Liver (tissue), 9 donors: ENCODE data around the gene SFMBT2. TPM values are rescaled to one million over a fixed set of nuclear protein-coding genes. Genes with fewer than 3 reads are reported as not detected.

Source experiments
- DNase-seq: peaks from one replicate; pipeline ENCODE4 v3.0.0-alpha.2; 2017; ENCODE audit warnings: low spot score
- H3K27ac ChIP-seq, 2 donors: one replicate each; pipeline ENCODE4 v1.7.0; 2013; ENCODE audit warnings: inconsistent platforms in 2 of 2, low read length in 2 of 2, control low read depth in 1 of 2, low read depth in 1 of 2, mild to moderate bottlenecking in 1 of 2
- H3K27me3 ChIP-seq, 4 donors: one replicate each; pipeline versions ENCODE4 v1.6.1 to v1.7.0; 2013; ENCODE audit warnings: low read length in 3 of 4, inconsistent platforms in 1 of 4, mild to moderate bottlenecking in 1 of 4, moderate library complexity in 1 of 4; ENCODE audit not compliant: control insufficient read depth in 4 of 4, insufficient read depth in 4 of 4
- H3K36me3 ChIP-seq, 4 donors: one replicate each; pipeline versions ENCODE4 v1.6.1 to v1.7.0; 2013; ENCODE audit warnings: low read length in 3 of 4, mild to moderate bottlenecking in 3 of 4, low read depth in 1 of 4, moderate library complexity in 1 of 4; ENCODE audit not compliant: control insufficient read depth in 4 of 4, insufficient read depth in 3 of 4
- H3K4me1 ChIP-seq, 4 donors: one replicate each; pipeline versions ENCODE4 v1.6.1 to v1.7.0; 2013; ENCODE audit warnings: low read length in 3 of 4, mild to moderate bottlenecking in 3 of 4, moderate library complexity in 1 of 4; ENCODE audit not compliant: control insufficient read depth in 4 of 4, insufficient read depth in 4 of 4
- H3K4me3 ChIP-seq, 3 donors: one replicate each; pipeline versions ENCODE4 v1.6.1 to v1.7.0; 2013; ENCODE audit warnings: low read length in 3 of 3, control low read depth in 1 of 3, low read depth in 1 of 3, mild to moderate bottlenecking in 1 of 3
- H3K9ac ChIP-seq, 2 donors: one replicate each; pipeline ENCODE4 v1.7.0; 2013; ENCODE audit warnings: low read length in 2 of 2, mild to moderate bottlenecking in 2 of 2, moderate library complexity in 2 of 2, control low read depth in 1 of 2, low read depth in 1 of 2
- H3K9me3 ChIP-seq, 4 donors: one replicate each; pipeline versions ENCODE4 v1.6.1 to v1.7.0; 2013; ENCODE audit warnings: low read length in 3 of 4; ENCODE audit not compliant: control insufficient read depth in 4 of 4
- ATF3 ChIP-seq: IDR thresholded peaks from 2 replicates; pipeline ENCODE4 v1.6.1; 2016; ENCODE audit warnings: antibody characterized with exemption
- CTCF ChIP-seq: fragments of 150-350 bp; IDR thresholded peaks from 2 replicates; pipeline ENCODE4 v1.5.1; 2017; ENCODE audit warnings: improper control_type of control experiment, low read depth, low read length; ENCODE audit not compliant: missing input control
- FOXA1 ChIP-seq: IDR thresholded peaks from 2 replicates; pipeline ENCODE4 v1.6.1; 2016; ENCODE audit warnings: antibody characterized with exemption
- FOXA2 ChIP-seq: IDR thresholded peaks from 2 replicates; pipeline ENCODE4 v1.6.1; 2016; ENCODE audit warnings: antibody characterized with exemption
- HNF4A ChIP-seq, 2 donors: conservative IDR thresholded peaks; 2 replicates each; pipeline ENCODE4 v1.6.1; 2016; ENCODE audit warnings: antibody characterized with exemption in 2 of 2, mild to moderate bottlenecking in 2 of 2
- NR2F2 ChIP-seq: IDR thresholded peaks from 2 replicates; pipeline ENCODE4 v1.6.1; 2016; ENCODE audit warnings: antibody characterized with exemption
- RAD21 ChIP-seq, 2 donors: IDR thresholded peaks; 2 replicates each; pipeline ENCODE4 v1.6.1; 2016; ENCODE audit warnings: antibody characterized with exemption in 2 of 2, mild to moderate bottlenecking in 2 of 2
- SP1 ChIP-seq: IDR thresholded peaks from 2 replicates; pipeline ENCODE4 v1.6.1; 2018; ENCODE audit warnings: antibody characterized with exemption, mild to moderate bottlenecking
- TAF1 ChIP-seq: conservative IDR thresholded peaks from 2 replicates; pipeline ENCODE4 v1.6.1; 2016; ENCODE audit warnings: antibody characterized with exemption, mild to moderate bottlenecking
- ZBTB33 ChIP-seq: IDR thresholded peaks from 2 replicates; pipeline ENCODE4 v1.6.1; 2016; ENCODE audit warnings: antibody characterized with exemption
- WGBS: extraction: QIAGEN DNeasy Blood & Tissue Kit; methylation state at CpG from one replicate; pipeline ENCODE4 v1.1.7; 2013; 5-methylcytosine and 5-hydroxymethylcytosine counted together
- polyA plus RNA-seq, 2 donors: library from polyadenylated mRNA; stranded (reverse) in 1 of 2; unstranded in 1 of 2; fragments of 200-250 nt in 1 of 2; fragments of >200 nt in 1 of 2; fragmentation: Nextera tagmentation in 1 of 2; extraction: Ambion mirVana in 1 of 2; gene quantifications; one replicate each; pipeline versions ENCODE4 v1.2.1 to v1.2.3, GENCODE V29; 2013 to 2015
- total RNA-seq, 2 donors: library from RNA; depleted of rRNA; stranded (reverse); fragments of >200 nt; gene quantifications; one replicate each; pipeline ENCODE4 v1.2.3, GENCODE V29; 2014
- donor health status: healthy.
- donor health status: healthy.
- donor health status: healthy.
- donor health status: healthy.
- donor health status: healthy.

The SFMBT2 gene
- total and polyA plus RNA-seq, 4 donors: 0.46 to 2.8 (median 1.5) TPM

GRCh38 chr10:7310076-7310475, 100.8 kb downstream of the SFMBT2 start:
- Histone ChIP-seq H3K9me3 (no peaks in the 10 kb centered on the region), H3K4me3 (no peak overlapping the region), H3K36me3 (no peaks in the 10 kb centered on the region), H3K27ac (no peak overlapping the region), H3K9ac (no peak overlapping the region), H3K27me3 (peaks cover 0 to 5% (median 0%) of the 10 kb centered on the region in 4 donors), H3K4me1 (no peaks in the 10 kb centered on the region)
- TF ChIP-seq FOXA2 (no peak), HNF4A (conservative IDR thresholded peaks at IDR 0.05) (no peak)
- DNase-seq: no peak
- WGBS: 95% methylated on average over 8 of the region's 8 CpGs

GRCh38 chr10:7308826-7309225, 102.0 kb downstream of the SFMBT2 start:
- no peak for DNase-seq
- H3K4me3 ChIP-seq: no peak overlapping the region
- TF ChIP-seq HNF4A (conservative IDR thresholded peaks at IDR 0.05) (no peak), FOXA1 (no peak), ATF3 (no peak), RAD21 (IDR thresholded peaks at IDR 0.05) (no peak), FOXA2 (no peak), CTCF (no peak)
- H3K27me3 ChIP-seq: peaks cover 0 to 5% (median 0%) of the 10 kb centered on the region in 4 donors
- H3K27ac ChIP-seq: no peak overlapping the region
- no peaks in the 10 kb centered on the region for H3K36me3 ChIP-seq
- no peaks in the 10 kb centered on the region for H3K4me1 ChIP-seq
- 96% methylated on average over 7 of the region's 7 CpGs for WGBS
- no peak overlapping the region for H3K9ac ChIP-seq
- H3K9me3 ChIP-seq: no peaks in the 10 kb centered on the region

GRCh38 chr10:7306616-7307015, 104.2 kb downstream of the SFMBT2 start:
- Histone ChIP-seq H3K27ac (no peak overlapping the region), H3K9me3 (no peaks in the 10 kb centered on the region), H3K27me3 (no peaks in the 10 kb centered on the region), H3K4me1 (no peaks in the 10 kb centered on the region), H3K4me3 (no peak overlapping the region), H3K9ac (no peak overlapping the region), H3K36me3 (no peaks in the 10 kb centered on the region)
- DNase-seq: no peak
- no peak for TF ChIP-seq SP1
- TF ChIP-seq ZBTB33: no peak

GRCh38 chr10:7306147-7306546, 104.7 kb downstream of the SFMBT2 start:
- DNase-seq: no peak
- 73% methylated on average over 9 of the region's 9 CpGs for WGBS
- TF ChIP-seq NR2F2 (no peak), ZBTB33 (no peak), SP1 (no peak), TAF1 (no peak), ATF3 (no peak), CTCF (no peak), FOXA1 (no peak)

More at GRCh38 chr10:7306147-7306546, 104.7 kb downstream of the SFMBT2 start:
- Histone ChIP-seq H3K9ac (no peak overlapping the region), H3K4me1 (no peaks in the 10 kb centered on the region), H3K36me3 (no peaks in the 10 kb centered on the region), H3K27ac (no peak overlapping the region), H3K9me3 (no peaks in the 10 kb centered on the region), H3K27me3 (no peaks in the 10 kb centered on the region), H3K4me3 (no peak overlapping the region)
